ENCODE data around the gene MOGAT3. TPM values are rescaled to one million over a fixed set of nuclear protein-coding genes. Genes with fewer than 3 reads are reported as not detected.
A peak's percentile ranks its signal among the peaks of the same experiment; 100 is the strongest.

MOGAT3 gene
- total and polyA plus RNA-seq, 9 of the 15 experiments (the other 6 are each of a cell fraction or from before 2014, with no cell fraction given) = 0.07 to 0.17 (median 0.13) TPM; not detected in 6

DNA sequence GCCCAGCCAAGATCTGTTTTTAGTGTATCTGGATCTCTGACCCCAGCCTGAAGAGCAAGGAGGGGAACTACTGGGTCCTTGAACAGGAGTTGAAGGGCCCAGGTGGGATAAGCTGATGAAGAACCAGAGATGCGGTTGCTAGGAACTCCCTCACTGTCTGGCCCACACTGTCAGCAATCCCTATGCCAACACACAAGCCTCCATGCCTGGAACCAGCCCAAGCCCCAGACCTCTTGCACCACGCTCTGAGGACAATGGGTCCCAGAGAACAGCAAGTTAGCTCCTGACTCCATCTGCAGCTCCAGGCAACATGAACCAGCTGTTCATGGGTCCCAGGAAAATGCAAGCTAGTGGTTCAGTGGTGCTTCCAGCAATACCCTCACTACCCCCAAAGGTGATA, 23.2 kb downstream of the MOGAT3 start:
- no TSS peak for BruUV-seq (replicated peaks)
- ChIA-PET POLR2A (interaction anchor here (0.6 to 0.8 kb wide), 2 partner anchors 13 to 88 kb away, joined by 3 to 4 read pairs; no protein-coding TSS in a partner anchor), CTCF (ENCODE audit: low intra/inter-chr PET ratio) (no interaction called here)
- DNase-seq (ENCODE audit: extremely low read depth in 1 of 4, low spot score in 3 of 4) = no peak
- Histone ChIP-seq H3K9ac (ENCODE audit: insufficient read depth in 1 of 2, low read depth in 2 of 2, low read length in 2 of 2) (no peak overlapping the region), H3K27me3 (ENCODE audit: control insufficient read depth in 2 of 2, insufficient read depth in 2 of 2, low read length in 2 of 2) (peaks cover 28 to 33% of the 10 kb centered on the region in 2 experiments; a peak in 4 of 5 replicates), H3K36me3 (ENCODE audit: control insufficient read depth, insufficient read depth, low read length) (no peaks in the 10 kb centered on the region), H3K4me1 (replicated peaks in 1 of 2; ENCODE audit: control insufficient read depth in 2 of 2, insufficient read depth in 2 of 2, low read length in 2 of 2) (peaks cover 5 to 36% of the 10 kb centered on the region in 2 experiments; a peak in 4 of 5 replicates), H3K9me1 (ENCODE audit: control insufficient read depth, insufficient read depth, low read length) (no peaks in the 10 kb centered on the region), H4K20me1 (replicated peaks; ENCODE audit: control insufficient read depth, insufficient read depth, low read length) (no peaks in the 10 kb centered on the region), H3K79me2 (ENCODE audit: control insufficient read depth, insufficient read depth, low read length) (no peaks in the 10 kb centered on the region), H3K4me3 (no peak overlapping the region), H3K27ac (ENCODE audit: extremely low read depth, low read depth, low read length) (no peak overlapping the region), H3K4me2 (ENCODE audit: insufficient read depth, low read length) (no peak overlapping the region), H3K9me3 (replicated peaks; ENCODE audit: control insufficient read depth, insufficient read depth, low read depth, low read length) (no peaks in the 10 kb centered on the region), H2AFZ (ENCODE audit: low read depth, low read length) (no peak overlapping the region)
- WGBS (ENCODE audit: insufficient coverage, low coverage, missing lambda C conversion rate) = 13% methylated on average over 2 of the region's 2 CpGs
- in situ Hi-C loops (cut with MboI) (no loop called here), intact Hi-C loops (cut with micrococcal nuclease) (no loop called here)
- FAIRE-seq = no peak
- ATAC-seq = no peak
- TF ChIP-seq RFX7 (CRISPR knock-in tag; IDR thresholded peaks at IDR 0.05) (no peak), CBFB (CRISPR knock-in tag; IDR thresholded peaks at IDR 0.05) (0 out of 2 replicates have a peak, but pooled peaks have one; percentile 27), TRIM24 (IDR thresholded peaks at IDR 0.05) (no peak), ZNF778 (CRISPR knock-in tag; IDR thresholded peaks at IDR 0.05) (no peak), MCM7 (IDR thresholded peaks at IDR 0.05) (no peak), ZFX (CRISPR knock-in tag; IDR thresholded peaks at IDR 0.05) (no peak)

DNA sequence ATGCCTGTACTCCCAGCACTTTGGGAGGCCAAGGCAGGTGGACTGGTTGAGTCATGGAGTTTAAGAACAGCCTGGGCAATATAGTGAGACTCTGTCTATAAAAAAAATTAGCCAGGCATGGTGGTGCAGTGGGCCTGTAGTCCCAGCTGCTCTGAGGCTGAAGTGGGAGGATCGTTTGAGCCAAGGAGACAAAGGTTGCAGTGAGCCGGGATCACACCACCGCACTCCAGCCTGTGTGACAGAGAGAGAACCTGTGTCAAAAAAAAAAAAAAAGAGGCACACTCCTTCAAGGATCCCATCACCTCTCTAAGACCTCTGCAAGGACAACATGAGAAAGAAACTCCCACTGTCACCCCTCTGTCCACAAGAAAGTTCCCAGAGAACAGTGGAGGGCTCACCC, 25.2 kb downstream of the MOGAT3 start:
- intact Hi-C loops (cut with micrococcal nuclease) = no loop called here
- no peak overlapping the region for H3K4me2 ChIP-seq (ENCODE audit: insufficient read depth, low read length)
- H4K20me1 ChIP-seq (replicated peaks; ENCODE audit: control insufficient read depth, insufficient read depth, low read length) = no peaks in the 10 kb centered on the region; the same call in 1 of the 2 replicates
- FAIRE-seq = no peak
- in situ Hi-C loops (cut with MboI) = no loop called here
- no peak overlapping the region for H3K27ac ChIP-seq (ENCODE audit: extremely low read depth, low read depth, low read length)
- H3K9ac ChIP-seq (ENCODE audit: insufficient read depth in 1 of 2, low read depth in 2 of 2, low read length in 2 of 2) = no peak overlapping the region; a peak in 1 of 4 replicates
- H3K36me3 ChIP-seq (ENCODE audit: control insufficient read depth, insufficient read depth, low read length) = no peaks in the 10 kb centered on the region
- DNase-seq (ENCODE audit: extremely low read depth in 1 of 4, low spot score in 3 of 4) = no peak
- H3K9me1 ChIP-seq (ENCODE audit: control insufficient read depth, insufficient read depth, low read length) = no peaks in the 10 kb centered on the region
- no peaks in the 10 kb centered on the region for H3K9me3 ChIP-seq (replicated peaks; ENCODE audit: control insufficient read depth, insufficient read depth, low read depth, low read length)
- no peaks in the 10 kb centered on the region for H3K79me2 ChIP-seq (ENCODE audit: control insufficient read depth, insufficient read depth, low read length)
- peaks cover 5 to 40% of the 10 kb centered on the region in 2 experiments; a peak in 4 of 5 replicates for H3K4me1 ChIP-seq (replicated peaks in 1 of 2; ENCODE audit: control insufficient read depth in 2 of 2, insufficient read depth in 2 of 2, low read length in 2 of 2)
- CTCF ChIA-PET (ENCODE audit: low intra/inter-chr PET ratio) = no interaction called here
- BruUV-seq (replicated peaks) = no TSS peak
- H3K4me3 ChIP-seq = no peak overlapping the region
- peaks cover 43 to 50% of the 10 kb centered on the region in 2 experiments; a peak in 4 of 5 replicates for H3K27me3 ChIP-seq (ENCODE audit: control insufficient read depth in 2 of 2, insufficient read depth in 2 of 2, low read length in 2 of 2)
- 10% methylated on average over 3 of the region's 3 CpGs for WGBS (ENCODE audit: insufficient coverage, low coverage, missing lambda C conversion rate)
- H2AFZ ChIP-seq (ENCODE audit: low read depth, low read length) = no peak overlapping the region
- POLR2A ChIA-PET = interaction anchor here (1.8 kb wide), 1 partner anchor 9 kb away, joined by 7 read pairs; no protein-coding TSS in a partner anchor
- no peak for ATAC-seq
- TF ChIP-seq, protein P1, sequence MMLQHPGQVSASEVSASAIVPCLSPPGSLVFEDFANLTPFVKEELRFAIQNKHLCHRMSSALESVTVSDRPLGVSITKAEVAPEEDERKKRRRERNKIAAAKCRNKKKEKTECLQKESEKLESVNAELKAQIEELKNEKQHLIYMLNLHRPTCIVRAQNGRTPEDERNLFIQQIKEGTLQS (IDR thresholded peaks at IDR 0.05) = no peak
- TF ChIP-seq, protein P1 (CRISPR knock-in tag; conservative IDR thresholded peaks at IDR 0.05) = no peak
- TF ChIP-seq ILF3 (IDR thresholded peaks at IDR 0.05; ENCODE audit: borderline replicate concordance) (no peak), ZNF76 (CRISPR knock-in tag; IDR thresholded peaks at IDR 0.05; ENCODE audit: borderline replicate concordance) (no peak), PHF8 (IDR thresholded peaks at IDR 0.05; ENCODE audit: borderline replicate concordance, low read length) (no peak), SETDB1 (IDR thresholded peaks at IDR 0.05; ENCODE audit: low read length) (no peak), SIN3A (IDR thresholded peaks at IDR 0.05; ENCODE audit: borderline replicate concordance in 2 of 2, control insufficient read depth in 1 of 2, low read depth in 2 of 2, low read length in 2 of 2) (no peak), MCM2 (IDR thresholded peaks at IDR 0.05; ENCODE audit: low read depth) (no peak), ZBTB7A (IDR thresholded peaks at IDR 0.05; ENCODE audit: borderline replicate concordance, control insufficient read depth, low read depth, low read length) (no peak)
- TF ChIP-seq, protein P2, sequence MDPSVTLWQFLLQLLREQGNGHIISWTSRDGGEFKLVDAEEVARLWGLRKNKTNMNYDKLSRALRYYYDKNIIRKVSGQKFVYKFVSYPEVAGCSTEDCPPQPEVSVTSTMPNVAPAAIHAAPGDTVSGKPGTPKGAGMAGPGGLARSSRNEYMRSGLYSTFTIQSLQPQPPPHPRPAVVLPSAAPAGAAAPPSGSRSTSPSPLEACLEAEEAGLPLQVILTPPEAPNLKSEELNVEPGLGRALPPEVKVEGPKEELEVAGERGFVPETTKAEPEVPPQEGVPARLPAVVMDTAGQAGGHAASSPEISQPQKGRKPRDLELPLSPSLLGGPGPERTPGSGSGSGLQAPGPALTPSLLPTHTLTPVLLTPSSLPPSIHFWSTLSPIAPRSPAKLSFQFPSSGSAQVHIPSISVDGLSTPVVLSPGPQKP (CRISPR knock-in tag; IDR thresholded peaks at IDR 0.05) = no peak

Measured in K562 (cell line).